Tibial artery (tissue), 4 donors: ENCODE measurements around the gene SCAF1.

Experiments used
- DNase-seq, 2 donors: peaks; one replicate each; pipeline ENCODE4 v3.0.0-alpha.2; 2019
- H3K27ac ChIP-seq, 2 donors: fragments of 200-600 bp; sonication (generic) in 1 of 2; 1 replicate in 1 of 2; 2 replicates in 1 of 2; pipeline ENCODE4 v1.5.1; 2018 to 2019; ENCODE audit warnings: mild to moderate bottlenecking in 1 of 2
- H3K27me3 ChIP-seq, 2 donors: fragments of 200-600 bp; sonication (generic) in 1 of 2; one replicate each; pipeline versions ENCODE4 v1.5.1 to v1.6.0; 2016 to 2019
- H3K36me3 ChIP-seq, 3 donors: fragments of 200-600 bp; sonication (generic) in 2 of 3; one replicate each; pipeline ENCODE4 v1.5.1; 2016 to 2019; ENCODE audit warnings: mild to moderate bottlenecking in 2 of 3
- H3K4me1 ChIP-seq, 4 donors: fragments of 200-600 bp; sonication (generic) in 2 of 4; 1 replicate in 3 of 4; 2 replicates in 1 of 4; pipeline ENCODE4 v1.5.1; 2016 to 2019
- H3K4me3 ChIP-seq, 2 donors: fragments of 200-600 bp; sonication (generic) in 1 of 2; 1 replicate in 1 of 2; 2 replicates in 1 of 2; pipeline ENCODE4 v1.5.1; 2018 to 2019; ENCODE audit warnings: mild to moderate bottlenecking in 2 of 2
- H3K9me3 ChIP-seq, 3 donors: fragments of 200-600 bp; sonication (generic) in 1 of 3; one replicate each; pipeline ENCODE4 v1.5.1; 2016 to 2019
- CTCF ChIP-seq, 2 experiments: fragments of 200-600 bp in 1 of 2; fragments of 450-650 bp in 1 of 2; IDR thresholded peaks; one replicate each; pipeline ENCODE4 v1.5.1; 2017 to 2019; ENCODE audit warnings: antibody characterized with exemption in 2 of 2, mild to moderate bottlenecking in 1 of 2, moderate library complexity in 1 of 2
- intact Hi-C: fragments of 100-400 bp; cut with DNase I; formaldehyde crosslinking; loops from one replicate; pipeline ENCODE4 v1.15.0; 2023; ENCODE audit warnings: low total_unique reads

Gene SCAF1

DNA sequence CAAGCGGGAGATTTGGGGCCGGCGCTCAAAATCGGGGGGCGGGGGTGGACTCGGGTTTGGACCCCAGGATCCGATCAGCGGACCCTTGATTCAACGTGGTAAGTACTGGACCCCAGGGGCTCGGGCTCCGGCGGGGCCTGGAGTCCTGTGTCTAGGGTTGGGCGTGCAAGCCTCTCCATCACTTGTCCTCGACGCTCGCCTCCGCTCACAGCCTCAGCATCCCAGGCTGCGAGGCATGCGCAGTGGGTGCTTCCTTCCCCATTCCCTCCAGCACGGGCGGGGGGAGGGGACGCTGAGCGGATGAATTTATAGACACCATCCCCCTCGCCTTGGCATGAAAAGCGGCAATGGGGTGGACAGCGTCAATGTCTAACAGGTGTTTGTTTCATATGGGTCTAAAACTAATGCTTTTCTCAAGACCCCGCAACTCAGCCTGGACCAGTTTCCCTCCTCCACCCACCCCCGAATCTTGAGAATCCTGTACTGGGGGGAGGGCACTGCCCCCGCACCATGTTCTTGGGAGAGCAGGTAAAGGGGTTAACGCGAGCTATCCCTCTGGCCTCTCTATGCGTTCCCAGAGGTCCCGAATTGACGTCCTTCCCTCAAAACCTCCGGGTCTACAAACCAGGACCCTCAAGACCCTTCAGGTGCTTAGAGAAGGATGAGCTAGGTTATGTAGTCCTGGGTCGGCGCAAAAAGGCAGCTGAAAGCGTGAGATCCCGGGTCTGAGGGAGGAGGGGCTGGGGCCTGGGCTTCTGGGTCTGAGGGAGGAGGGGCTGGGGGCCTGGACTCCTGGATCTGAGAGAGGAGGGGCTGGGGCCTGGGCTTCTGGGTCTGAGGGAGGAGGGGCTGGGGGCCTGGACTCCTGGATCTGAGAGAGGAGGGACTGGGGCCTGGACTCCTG lies 49.5 kb downstream of the SCAF1 start:
- intact Hi-C loops = no loop called here
- peaks cover 0 to 31% (median 25%) of the 10 kb centered on the region in 4 donors for H3K4me1 ChIP-seq
- no peak for TF ChIP-seq CTCF (IDR thresholded peaks at IDR 0.05)
- peak overlapping the region in 1 of 2 donors; percentile 54 for H3K27ac ChIP-seq
- H3K9me3 ChIP-seq = no peaks in the 10 kb centered on the region
- peak in 1 of 2 donors; percentile 57 for DNase-seq
- peak overlapping the region; percentile 46 to 54 for H3K4me3 ChIP-seq
- peaks cover under 1 to 18% (median 17%) of the 10 kb centered on the region in 3 donors for H3K36me3 ChIP-seq
- peaks cover 0 to 23% of the 10 kb centered on the region in 2 donors for H3K27me3 ChIP-seq

DNA sequence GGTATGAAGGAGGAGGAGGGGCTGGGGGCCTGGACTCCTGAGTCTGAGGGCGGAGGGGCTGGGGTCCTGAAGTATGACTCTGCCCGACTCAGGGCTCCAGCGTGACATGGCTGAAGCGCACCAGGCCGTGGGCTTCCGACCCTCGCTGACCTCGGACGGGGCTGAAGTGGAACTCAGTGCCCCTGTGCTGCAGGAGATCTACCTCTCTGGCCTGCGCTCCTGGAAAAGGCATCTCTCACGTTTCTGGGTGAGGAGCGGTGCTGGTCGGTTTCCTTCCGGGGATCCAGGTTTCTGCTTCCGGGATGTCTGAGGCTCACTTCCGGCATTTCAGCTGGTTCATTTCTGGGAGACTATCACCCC lies 50.1 kb downstream of the SCAF1 start:
- intact Hi-C loops = no loop called here
- no peak for TF ChIP-seq CTCF (IDR thresholded peaks at IDR 0.05)
- DNase-seq = no peak
- Histone ChIP-seq H3K9me3 (no peaks in the 10 kb centered on the region), H3K4me3 (no peak overlapping the region), H3K36me3 (peaks cover 0 to 12% (median 10%) of the 10 kb centered on the region in 3 donors), H3K4me1 (peaks cover 0 to 31% (median 25%) of the 10 kb centered on the region in 4 donors), H3K27ac (no peak overlapping the region), H3K27me3 (peaks cover 0 to 23% of the 10 kb centered on the region in 2 donors)

DNA sequence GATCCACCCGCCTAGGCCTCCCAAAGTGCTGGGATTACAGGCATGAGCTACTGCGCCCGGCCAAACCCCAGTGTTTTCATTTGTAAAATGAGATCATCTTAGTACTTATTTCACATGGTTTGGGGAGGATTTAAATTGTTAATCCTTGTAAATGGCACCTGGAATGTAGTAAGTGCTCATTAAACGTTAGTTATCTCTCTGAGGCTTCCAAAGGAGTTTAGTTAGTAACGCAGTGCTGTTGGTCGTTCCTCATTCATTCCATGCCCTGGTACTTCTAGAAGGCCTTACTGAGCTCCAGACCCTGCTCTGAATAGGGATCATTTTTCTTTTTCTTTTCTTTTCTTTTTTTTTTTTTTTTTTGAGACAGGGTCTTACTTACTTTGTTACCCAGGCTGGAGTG lies 54.1 kb downstream of the SCAF1 start:
- DNase-seq = no peak
- intact Hi-C loops = no loop called here
- peaks cover 0 to 9% (median 6%) of the 10 kb centered on the region in 4 donors for H3K4me1 ChIP-seq
- no peaks in the 10 kb centered on the region for H3K36me3 ChIP-seq
- TF ChIP-seq CTCF (IDR thresholded peaks at IDR 0.05) = no peak
- peaks cover 0 to 19% of the 10 kb centered on the region in 2 donors for H3K27me3 ChIP-seq
- no peak overlapping the region for H3K4me3 ChIP-seq
- no peaks in the 10 kb centered on the region for H3K9me3 ChIP-seq
- H3K27ac ChIP-seq = no peak overlapping the region

DNA sequence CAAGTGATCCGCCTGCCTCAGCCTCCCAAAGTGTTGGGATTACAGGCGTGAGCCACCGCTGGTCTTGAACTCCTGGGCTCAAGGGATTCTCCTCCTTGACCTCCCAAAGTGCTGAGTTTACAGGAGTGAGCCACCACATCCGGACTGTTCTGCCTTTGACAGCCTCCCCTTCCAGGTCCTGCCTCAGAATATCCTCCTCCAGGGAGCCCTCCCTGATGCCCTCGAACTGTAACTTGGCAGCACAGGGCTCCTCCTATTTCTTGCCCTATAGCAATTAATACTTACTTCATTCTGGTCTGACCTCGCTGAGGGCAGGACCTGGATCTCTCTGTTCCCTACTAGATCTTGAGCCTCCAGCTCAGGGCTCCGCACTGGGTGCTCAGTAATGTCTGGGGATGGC lies 54.9 kb downstream of the SCAF1 start:
- H3K4me3 ChIP-seq = no peak overlapping the region
- intact Hi-C loops = no loop called here
- no peak for DNase-seq
- no peak overlapping the region for H3K27ac ChIP-seq
- no peak for TF ChIP-seq CTCF (IDR thresholded peaks at IDR 0.05)
- peaks cover 0 to 2% (median 0%) of the 10 kb centered on the region in 4 donors for H3K4me1 ChIP-seq
- H3K27me3 ChIP-seq = peaks cover 0 to 15% of the 10 kb centered on the region in 2 donors
- H3K9me3 ChIP-seq = no peaks in the 10 kb centered on the region
- H3K36me3 ChIP-seq = no peaks in the 10 kb centered on the region

- intact Hi-C loops = no loop called here
- no peaks in the 10 kb centered on the region for H3K36me3 ChIP-seq
- H3K4me1 ChIP-seq = no peaks in the 10 kb centered on the region
- no peak overlapping the region for H3K4me3 ChIP-seq
- H3K27me3 ChIP-seq = peaks cover 0 to 5% of the 10 kb centered on the region in 2 donors
- no peak for TF ChIP-seq CTCF (IDR thresholded peaks at IDR 0.05)
- no peaks in the 10 kb centered on the region for H3K9me3 ChIP-seq
- H3K27ac ChIP-seq = no peak overlapping the region
- DNase-seq = no peak
Measured at GRCh38 chr19:49699364-49699763, 57.4 kb downstream of the SCAF1 start.
